A549 (cell line): ENCODE data around the gene PRAME.

ENCODE experiments used
- JUN ChIP-seq, 2 experiments: fragments of >200 bp; sonication (Bioruptor Twin); formaldehyde crosslinking; IDR thresholded peaks; 2 replicates in 1 of 2; 3 replicates in 1 of 2; pipeline ENCODE4 v1.6.1; 2016 to 2017
- JUNB ChIP-seq: fragments of >200 bp; sonication (Bioruptor Twin); formaldehyde crosslinking; IDR thresholded peaks from 2 replicates; pipeline ENCODE4 v1.6.1; 2016
- KDM1A ChIP-seq: fragments of 200-600 bp; sonication (generic); IDR thresholded peaks from 2 replicates; pipeline ENCODE4 v1.6.1; 2016; ENCODE audit warnings: low read depth, mild to moderate bottlenecking
- KDM5A ChIP-seq: fragments of 200-600 bp; sonication (generic); IDR thresholded peaks from 2 replicates; pipeline ENCODE4 v1.6.1; 2016; ENCODE audit warnings: antibody characterized with exemption, mild to moderate bottlenecking
- POLR2AphosphoS2 ChIP-seq: conservative IDR thresholded peaks from 2 replicates; pipeline ENCODE4 v1.6.1; 2012; ENCODE audit warnings: low read length, improper control_type of control experiment, inconsistent platforms
- SREBF2 ChIP-seq: fragments of 450-650 bp; IDR thresholded peaks from 2 replicates; pipeline ENCODE4 v1.6.1; 2014; ENCODE audit warnings: mild to moderate bottlenecking, moderate library complexity
- TF ChIP-seq, protein P1 (sequence below): fragments of 450-650 bp; IDR thresholded peaks from 2 replicates; pipeline ENCODE4 v1.6.1; 2014; ENCODE audit warnings: antibody characterized with exemption

DNA sequence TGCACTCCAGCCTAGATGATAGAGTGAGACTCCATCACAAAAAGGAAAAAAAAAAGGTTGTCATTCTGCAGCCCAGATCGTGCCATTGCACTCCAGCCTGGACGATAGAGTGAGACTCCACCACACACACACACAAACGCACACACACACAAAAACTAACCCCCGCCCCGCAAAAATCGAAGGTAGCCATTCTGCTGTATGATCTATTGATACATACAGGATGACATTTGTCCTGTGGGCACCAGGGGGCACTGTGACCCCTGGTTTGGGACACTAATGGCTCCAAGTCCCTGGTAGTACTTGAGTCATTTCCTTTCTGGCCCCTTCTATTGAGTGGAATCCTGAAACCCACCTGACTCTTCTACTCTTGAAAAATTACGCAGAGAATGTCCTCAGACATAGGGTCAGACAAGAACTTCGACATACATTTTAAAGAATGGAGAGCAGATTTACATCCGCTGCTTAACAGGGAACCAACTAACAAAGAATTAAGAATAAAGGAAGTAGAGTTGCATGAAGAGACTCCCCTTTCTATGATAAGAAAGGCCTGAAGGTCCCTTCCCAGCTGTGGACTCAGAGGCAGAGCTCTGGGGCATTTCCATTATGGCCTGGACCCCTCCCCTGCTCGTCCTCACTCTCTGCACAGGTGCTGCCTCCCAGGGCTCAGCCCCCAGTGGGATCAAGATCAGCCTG, 35.0 kb upstream of the PRAME start:
- TF ChIP-seq JUN (IDR thresholded peaks at IDR 0.05): no peak
- no peak for TF ChIP-seq KDM1A
- TF ChIP-seq POLR2AphosphoS2: no peak
- TF ChIP-seq, protein P1, sequence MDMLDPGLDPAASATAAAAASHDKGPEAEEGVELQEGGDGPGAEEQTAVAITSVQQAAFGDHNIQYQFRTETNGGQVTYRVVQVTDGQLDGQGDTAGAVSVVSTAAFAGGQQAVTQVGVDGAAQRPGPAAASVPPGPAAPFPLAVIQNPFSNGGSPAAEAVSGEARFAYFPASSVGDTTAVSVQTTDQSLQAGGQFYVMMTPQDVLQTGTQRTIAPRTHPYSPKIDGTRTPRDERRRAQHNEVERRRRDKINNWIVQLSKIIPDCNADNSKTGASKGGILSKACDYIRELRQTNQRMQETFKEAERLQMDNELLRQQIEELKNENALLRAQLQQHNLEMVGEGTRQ: no peak
- TF ChIP-seq SREBF2: no peak
- TF ChIP-seq KDM5A: no peak
- no peak for TF ChIP-seq JUNB
